DOHH2 (cell line): Measurements from ENCODE around the gene SPHKAP.

Source experiments
- EZH2phosphoT487 ChIP-seq: fragments of 200-600 bp; sonication (generic); IDR thresholded peaks from 2 replicates; pipeline ENCODE4 v1.6.1; 2017; ENCODE audit warnings: borderline replicate concordance, mild to moderate bottlenecking, antibody characterized with exemption, low read length, moderate library complexity, mixed read lengths
- TF ChIP-seq, protein P1 (sequence below): fragments of 200-600 bp; sonication (generic); IDR thresholded peaks from one replicate; pipeline ENCODE4 v1.5.1; 2014; ENCODE audit warnings: antibody characterized with exemption, mild to moderate bottlenecking, low read depth, low read length; ENCODE audit not compliant: poor library complexity, severe bottlenecking

DNA sequence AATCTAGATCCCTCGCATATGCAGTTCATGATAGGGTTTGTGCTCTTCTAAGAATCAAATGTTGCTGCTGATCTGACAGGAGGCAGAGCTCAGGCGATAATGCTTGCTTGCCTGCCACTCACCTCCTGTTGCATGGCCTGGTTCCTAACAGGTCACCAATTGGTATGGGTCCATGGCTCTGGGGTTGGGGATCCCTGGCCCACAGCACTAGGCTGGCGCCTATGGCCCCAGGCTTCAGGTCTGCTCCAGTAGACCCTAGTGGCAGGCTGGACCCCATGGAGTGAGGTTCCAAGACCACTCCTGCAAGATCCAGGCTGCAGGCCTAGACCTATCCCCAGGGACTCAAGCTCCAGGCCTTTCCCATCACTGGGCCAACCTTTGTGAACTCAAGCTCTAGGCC is 102.3 kb downstream of the SPHKAP start:
- TF ChIP-seq, protein P1, sequence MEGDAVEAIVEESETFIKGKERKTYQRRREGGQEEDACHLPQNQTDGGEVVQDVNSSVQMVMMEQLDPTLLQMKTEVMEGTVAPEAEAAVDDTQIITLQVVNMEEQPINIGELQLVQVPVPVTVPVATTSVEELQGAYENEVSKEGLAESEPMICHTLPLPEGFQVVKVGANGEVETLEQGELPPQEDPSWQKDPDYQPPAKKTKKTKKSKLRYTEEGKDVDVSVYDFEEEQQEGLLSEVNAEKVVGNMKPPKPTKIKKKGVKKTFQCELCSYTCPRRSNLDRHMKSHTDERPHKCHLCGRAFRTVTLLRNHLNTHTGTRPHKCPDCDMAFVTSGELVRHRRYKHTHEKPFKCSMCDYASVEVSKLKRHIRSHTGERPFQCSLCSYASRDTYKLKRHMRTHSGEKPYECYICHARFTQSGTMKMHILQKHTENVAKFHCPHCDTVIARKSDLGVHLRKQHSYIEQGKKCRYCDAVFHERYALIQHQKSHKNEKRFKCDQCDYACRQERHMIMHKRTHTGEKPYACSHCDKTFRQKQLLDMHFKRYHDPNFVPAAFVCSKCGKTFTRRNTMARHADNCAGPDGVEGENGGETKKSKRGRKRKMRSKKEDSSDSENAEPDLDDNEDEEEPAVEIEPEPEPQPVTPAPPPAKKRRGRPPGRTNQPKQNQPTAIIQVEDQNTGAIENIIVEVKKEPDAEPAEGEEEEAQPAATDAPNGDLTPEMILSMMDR, result no peak
- no peak for TF ChIP-seq EZH2phosphoT487
